GM12875 (cell line): Measurements from ENCODE around the gene PAX3.

ENCODE experiments used
- H3K4me3 ChIP-seq: one replicate; pipeline ENCODE4 v1.5.1; 2011; ENCODE audit warnings: low read depth, low read length, control low read depth
- CTCF ChIP-seq: IDR thresholded peaks from 2 replicates; pipeline ENCODE4 v1.5.1; 2011; ENCODE audit warnings: low read depth, mild to moderate bottlenecking, control low read depth, inconsistent platforms, low read length, moderate library complexity, borderline replicate concordance; ENCODE audit not compliant: insufficient read depth

The PAX3 gene

GRCh38 chr2:222217712-222218111 lies 81.1 kb downstream of the PAX3 start:
- no peak for TF ChIP-seq CTCF

GRCh38 chr2:222214885-222215284 lies 83.9 kb downstream of the PAX3 start:
- H3K4me3 ChIP-seq: no peak overlapping the region
- TF ChIP-seq CTCF: no peak

More at GRCh38 chr2:222217712-222218111, 81.1 kb downstream of the PAX3 start:
- no peak overlapping the region for H3K4me3 ChIP-seq

- no peak for TF ChIP-seq CTCF
Measured at GRCh38 chr2:222213049-222213448, 85.7 kb downstream of the PAX3 start.

GRCh38 chr2:222212571-222212970 lies 86.2 kb downstream of the PAX3 start:
- no peak overlapping the region for H3K4me3 ChIP-seq
- no peak for TF ChIP-seq CTCF

More at GRCh38 chr2:222213049-222213448, 85.7 kb downstream of the PAX3 start:
- H3K4me3 ChIP-seq: no peak overlapping the region

GRCh38 chr2:222208010-222208690 lies 90.6 kb downstream of the PAX3 start:
- H3K4me3 ChIP-seq: no peak overlapping the region
- TF ChIP-seq CTCF: no peak

- TF ChIP-seq CTCF: no peak
- no peak overlapping the region for H3K4me3 ChIP-seq
Measured at GRCh38 chr2:222205136-222205535, 93.7 kb downstream of the PAX3 start.

GRCh38 chr2:222203041-222203440 lies 95.8 kb downstream of the PAX3 start:
- TF ChIP-seq CTCF: no peak
- H3K4me3 ChIP-seq: no peak overlapping the region
